ENCODE data around the gene MSH3. TPM values are rescaled to one million over a fixed set of nuclear protein-coding genes. Genes with fewer than 3 reads are reported as not detected.

The MSH3 gene
- total and polyA plus RNA-seq, 2 of the 8 experiments (the other 6 are each of a cell fraction or from before 2014, with no cell fraction given) = 3.6 to 22.6 TPM

DNA sequence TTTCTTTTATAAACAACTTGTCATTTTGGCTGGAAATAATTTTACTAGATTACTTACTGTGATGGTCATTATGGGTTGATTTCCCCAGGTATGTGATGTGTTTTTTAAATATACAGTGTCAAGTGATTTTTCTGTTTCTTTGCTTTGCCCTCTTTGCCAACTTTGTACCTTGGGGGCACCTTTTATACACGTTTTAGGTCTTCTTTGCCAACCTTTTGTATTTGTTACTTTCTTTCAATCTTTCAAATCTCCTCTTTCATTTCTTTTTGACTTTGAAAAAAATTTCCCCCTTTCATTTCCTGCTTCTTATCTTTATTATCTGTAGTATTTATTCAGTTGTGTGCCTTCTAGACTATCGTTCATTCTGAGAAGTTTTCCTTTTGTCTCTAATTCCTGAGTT is 65.7 kb downstream of the MSH3 start:
- TF ChIP-seq SUZ12 (IDR thresholded peaks at IDR 0.05; ENCODE audit: low read length) (no peak), EGR1 (IDR thresholded peaks at IDR 0.05; ENCODE audit: borderline replicate concordance, low read depth, low read length) (no peak), CBX8 (IDR thresholded peaks at IDR 0.05; ENCODE audit: borderline replicate concordance, low read depth, low read length) (no peak), TBP (IDR thresholded peaks at IDR 0.05; ENCODE audit: low read depth, low read length) (no peak), NRF1 (IDR thresholded peaks at IDR 0.05; ENCODE audit: low read depth, low read length) (no peak), SP2 (IDR thresholded peaks at IDR 0.05; ENCODE audit: low read length) (no peak)
- TF ChIP-seq, protein P1, sequence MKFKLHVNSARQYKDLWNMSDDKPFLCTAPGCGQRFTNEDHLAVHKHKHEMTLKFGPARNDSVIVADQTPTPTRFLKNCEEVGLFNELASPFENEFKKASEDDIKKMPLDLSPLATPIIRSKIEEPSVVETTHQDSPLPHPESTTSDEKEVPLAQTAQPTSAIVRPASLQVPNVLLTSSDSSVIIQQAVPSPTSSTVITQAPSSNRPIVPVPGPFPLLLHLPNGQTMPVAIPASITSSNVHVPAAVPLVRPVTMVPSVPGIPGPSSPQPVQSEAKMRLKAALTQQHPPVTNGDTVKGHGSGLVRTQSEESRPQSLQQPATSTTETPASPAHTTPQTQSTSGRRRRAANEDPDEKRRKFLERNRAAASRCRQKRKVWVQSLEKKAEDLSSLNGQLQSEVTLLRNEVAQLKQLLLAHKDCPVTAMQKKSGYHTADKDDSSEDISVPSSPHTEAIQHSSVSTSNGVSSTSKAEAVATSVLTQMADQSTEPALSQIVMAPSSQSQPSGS (IDR thresholded peaks at IDR 0.05; ENCODE audit: low read length) = no peak
- H3K14ac ChIP-seq (ENCODE audit: insufficient read length) = no peak overlapping the region
- ChIA-PET POLR2A (ENCODE audit: partially characterized antibody) (no interaction called here), CTCF (ENCODE audit: partially characterized antibody) (no interaction called here)
- H3K27ac ChIP-seq (ENCODE audit: low read depth, low read length) = no peak overlapping the region
- no peaks in the 10 kb centered on the region for H3K79me1 ChIP-seq (ENCODE audit: low read depth, low read length)
- no peak overlapping the region for H2BK20ac ChIP-seq (ENCODE audit: low read length)
- H3K79me2 ChIP-seq (ENCODE audit: control insufficient read depth in 1 of 2, insufficient read depth in 2 of 2, low read length in 2 of 2) = no peaks in the 10 kb centered on the region
- H4K5ac ChIP-seq (ENCODE audit: insufficient read length, low read depth, low read length) = no peak overlapping the region
- no peak overlapping the region for H3K56ac ChIP-seq (replicated peaks; ENCODE audit: insufficient read length, low read depth, low read length)
- H3K9ac ChIP-seq (replicated peaks in 1 of 4; ENCODE audit: extremely low read depth in 1 of 4, low read depth in 3 of 4, low read length in 3 of 4) = no peak overlapping the region
- H3K4me3 ChIP-seq (ENCODE audit: extremely low read depth in 1 of 4, insufficient read depth in 2 of 4, low read depth in 3 of 4, low read length in 4 of 4) = no peak overlapping the region
- WGBS, 2 experiments (ENCODE audit: extremely low coverage in 1 of 2, insufficient coverage in 1 of 2, insufficient read length in 1 of 2, insufficient replicate concordance in 2 of 2, low coverage in 1 of 2, low lambda C conversion rate in 2 of 2, missing lambda C conversion rate in 1 of 2) = 80% methylated on average over 2 of the region's 2 CpGs; no CpG with 5 or more reads in 1 of the 2 experiments
- no peaks in the 10 kb centered on the region for H3K27me3 ChIP-seq (replicated peaks in 1 of 4; ENCODE audit: control insufficient read depth in 3 of 4, extremely low read depth in 1 of 4, insufficient read depth in 3 of 4, low read length in 3 of 4)
- H3K4me1 ChIP-seq (replicated peaks in 1 of 4; ENCODE audit: control insufficient read depth in 3 of 4, insufficient read depth in 4 of 4, low read length in 3 of 4) = no peaks in the 10 kb centered on the region
- no peak overlapping the region for H2AFZ ChIP-seq (ENCODE audit: low read length)
- H4K20me1 ChIP-seq (replicated peaks in 1 of 2; ENCODE audit: control insufficient read depth in 1 of 2, insufficient read depth in 2 of 2, low read length in 2 of 2) = no peaks in the 10 kb centered on the region
- H2AK5ac ChIP-seq (ENCODE audit: low read depth, low read length) = no peak overlapping the region
- H3K9me3 ChIP-seq (ENCODE audit: insufficient read depth in 2 of 2, low read depth in 1 of 2, low read length in 1 of 2) = peaks cover 0 to 7% of the 10 kb centered on the region in 2 experiments; a peak in 1 of 4 replicates
- no peak overlapping the region for H4K8ac ChIP-seq (ENCODE audit: extremely low read depth, insufficient read depth, low read length)
- H4K91ac ChIP-seq (replicated peaks; ENCODE audit: insufficient read length, low read length) = no peak overlapping the region
- FAIRE-seq = no peak
- no peak for DNase-seq (ENCODE audit: low read depth in 1 of 2, low spot score in 2 of 2)
- H2BK5ac ChIP-seq (ENCODE audit: low read depth, low read length) = no peak overlapping the region
- no peak overlapping the region for H2BK120ac ChIP-seq (replicated peaks; ENCODE audit: low read depth, low read length)
- no peak overlapping the region for H2BK15ac ChIP-seq (ENCODE audit: low read length)
- no peak overlapping the region for H3K4ac ChIP-seq (replicated peaks; ENCODE audit: insufficient read length, low read depth, low read length)
- H3K36me3 ChIP-seq (ENCODE audit: control insufficient read depth in 2 of 4, insufficient read depth in 4 of 4, low read length in 3 of 4) = peaks cover 0 to 3% (median 1%) of the 10 kb centered on the region in 4 experiments; a peak in 3 of 8 replicates
- H3K23ac ChIP-seq (ENCODE audit: insufficient read length) = no peak overlapping the region
- no peak overlapping the region for H3K4me2 ChIP-seq (ENCODE audit: insufficient read depth in 1 of 2, low read depth in 2 of 2, low read length in 2 of 2)
- no peak overlapping the region for H2BK12ac ChIP-seq (ENCODE audit: low read depth, low read length)
- no peaks in the 10 kb centered on the region for H3K23me2 ChIP-seq (ENCODE audit: low read depth, low read length)
- no peak overlapping the region for H3K18ac ChIP-seq (ENCODE audit: extremely low read depth, low read length)

Data from H1 (cell line).